ENCODE results near the gene LETMD1. TPM values are rescaled to one million over a fixed set of nuclear protein-coding genes. Genes with fewer than 3 reads are reported as not detected.
"Not testable (repeated sequence)": the region's sequence is repeated elsewhere in the genome, so short reads cannot be mapped to it uniquely, and the experiment has no call there.

The LETMD1 gene
- total and polyA plus RNA-seq, 5 experiments from 2014 or later = 30.1 to 91.2 (median 36.3) TPM

DNA sequence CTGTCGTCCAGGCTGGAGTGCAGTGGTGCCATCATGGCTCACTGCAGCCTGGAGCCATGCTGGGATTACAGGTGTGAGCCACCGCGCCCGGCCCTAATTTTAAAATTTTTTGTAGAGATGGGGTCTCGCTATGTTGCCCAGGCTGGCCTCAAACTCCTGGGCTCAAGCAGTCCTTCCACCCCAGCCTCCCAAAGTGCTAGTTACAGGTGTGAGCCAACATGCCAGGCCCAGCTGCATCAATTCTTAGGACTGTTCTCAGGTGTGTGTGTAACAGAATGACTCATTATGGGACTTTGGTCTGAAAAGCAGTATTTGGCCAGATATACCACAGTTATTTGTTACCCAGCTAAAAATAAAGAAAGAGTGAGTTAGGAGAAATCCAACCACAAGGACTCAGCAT is 17.4 kb downstream of the LETMD1 start:
- no peaks in the 10 kb centered on the region for H3K27me3 Mint-ChIP-seq
- no peak for ATAC-seq
- no peak overlapping the region for H3K4me3 Mint-ChIP-seq
- POLR2A ChIA-PET = no interaction called here
- H3K9me3 Mint-ChIP-seq = no peaks in the 10 kb centered on the region
- H3K36me3 Mint-ChIP-seq = peaks cover 0 to 81% (median 13%) of the 10 kb centered on the region in 3 donors
- H3K4me1 Mint-ChIP-seq = no peaks in the 10 kb centered on the region
- no peak for DNase-seq
- peak overlapping the region in 5 of 10 donors; percentile 20 to 48 (median 27) for H3K27ac Mint-ChIP-seq

- ATAC-seq = no peak
- H3K4me1 Mint-ChIP-seq = no peaks in the 10 kb centered on the region
- peak overlapping the region in 1 of 10 donors; percentile 44 for H3K27ac Mint-ChIP-seq
- POLR2A ChIA-PET = no interaction called here
- peaks cover 0 to 84% (median 17%) of the 10 kb centered on the region in 3 donors for H3K36me3 Mint-ChIP-seq
- H3K4me3 Mint-ChIP-seq = no peak overlapping the region
- no peaks in the 10 kb centered on the region for H3K27me3 Mint-ChIP-seq
- no peak for DNase-seq
- no peaks in the 10 kb centered on the region for H3K9me3 Mint-ChIP-seq
Observed at GRCh38 chr12:51067229-51067628, 19.1 kb downstream of the LETMD1 start.

DNA sequence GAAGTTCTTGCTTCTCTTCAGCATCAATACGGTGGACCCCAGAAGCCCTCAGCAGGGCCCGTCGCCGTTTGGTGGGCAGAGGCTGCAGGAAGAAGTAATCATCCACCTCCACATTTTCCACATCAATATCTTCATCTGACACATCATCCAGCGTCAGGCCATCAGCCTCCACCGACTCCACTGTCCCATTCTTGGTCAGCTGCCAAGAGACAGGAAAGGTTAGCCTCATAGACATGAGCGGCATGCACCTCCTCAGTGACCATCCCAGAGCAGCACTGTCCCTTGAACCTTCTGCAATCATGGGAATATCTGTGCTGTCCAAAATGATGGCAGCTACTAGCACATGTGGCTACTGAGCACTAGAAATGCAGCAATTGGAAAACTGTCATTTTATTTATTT is 19.6 kb downstream of the LETMD1 start:
- DNase-seq (no peak), ATAC-seq (no peak)
- Mint-ChIP-seq H3K4me1 (no peaks in the 10 kb centered on the region), H3K9me3 (no peaks in the 10 kb centered on the region), H3K36me3 (peaks cover 0 to 82% (median 19%) of the 10 kb centered on the region in 3 donors), H3K27ac (peak overlapping the region in 4 of 10 donors; percentile 9 to 56 (median 43)), H3K27me3 (no peaks in the 10 kb centered on the region), H3K4me3 (no peak overlapping the region)
- POLR2A ChIA-PET = no interaction called here

DNA sequence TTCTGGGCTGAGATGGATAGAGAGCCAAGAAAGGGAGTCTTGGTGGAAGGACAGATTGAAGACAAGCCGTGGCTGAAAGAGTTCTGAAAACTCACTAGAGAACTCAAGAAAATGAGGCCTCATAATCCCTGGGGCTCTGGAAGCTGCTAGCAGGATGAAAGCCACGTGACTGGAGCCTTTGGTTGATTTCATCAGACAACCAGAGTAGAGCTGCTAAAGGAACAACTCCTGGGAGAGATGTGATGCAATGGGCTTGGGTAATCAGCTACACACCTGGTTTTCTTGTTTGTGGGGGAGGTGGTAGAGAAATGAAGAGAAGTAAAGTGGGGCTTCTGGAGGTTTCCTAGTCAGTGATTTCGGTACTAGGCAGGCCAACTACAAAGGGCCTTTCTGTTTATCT is 21.9 kb downstream of the LETMD1 start:
- peaks cover 0 to 2% (median under 1%) of the 10 kb centered on the region in 4 donors for H3K4me1 Mint-ChIP-seq

DNA sequence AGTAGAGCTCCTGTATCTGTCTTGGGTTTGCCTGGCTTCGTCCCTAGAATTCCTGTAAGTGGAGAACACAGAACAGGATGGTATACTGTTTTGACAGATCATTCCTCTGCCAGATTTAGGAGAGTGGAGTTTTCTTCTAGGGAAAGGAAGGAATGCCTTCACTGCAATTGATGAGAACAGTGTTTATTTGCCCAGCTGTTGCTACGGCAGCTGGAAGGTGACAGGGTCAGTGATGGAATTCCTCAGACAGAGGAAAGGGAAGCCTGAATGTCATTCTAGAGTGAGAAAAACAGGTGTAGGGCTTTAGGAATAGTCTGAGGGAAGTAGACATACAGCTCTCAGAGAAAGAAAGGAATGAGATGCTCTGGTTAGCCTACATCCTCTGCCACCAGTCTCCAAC is 23.5 kb downstream of the LETMD1 start:
- ATAC-seq = no peak
- peak overlapping the region in 1 of 10 donors; percentile 61 for H3K27ac Mint-ChIP-seq
- peaks cover 0 to 73% (median 23%) of the 10 kb centered on the region in 3 donors for H3K36me3 Mint-ChIP-seq
- peaks cover 5 to 11% (median 8%) of the 10 kb centered on the region in 4 donors for H3K4me1 Mint-ChIP-seq
- DNase-seq = no peak
- H3K9me3 Mint-ChIP-seq = no peaks in the 10 kb centered on the region
- no peaks in the 10 kb centered on the region for H3K27me3 Mint-ChIP-seq
- no peak overlapping the region for H3K4me3 Mint-ChIP-seq
- POLR2A ChIA-PET = interaction anchor here (0.6 to 0.8 kb wide), 3 partner anchors 75 to 866 kb away, joined by 3 to 4 read pairs (median 3); no protein-coding TSS in a partner anchor

More for the DNA sequence above, 21.9 kb downstream of the LETMD1 start:
- no peak overlapping the region for H3K4me3 Mint-ChIP-seq
- no peaks in the 10 kb centered on the region for H3K9me3 Mint-ChIP-seq
- POLR2A ChIA-PET = no interaction called here
- DNase-seq (no peak), ATAC-seq (no peak)
- peak overlapping the region in 1 of 10 donors; percentile 19 for H3K27ac Mint-ChIP-seq
- no peaks in the 10 kb centered on the region for H3K27me3 Mint-ChIP-seq
- peaks cover 0 to 81% (median 25%) of the 10 kb centered on the region in 3 donors for H3K36me3 Mint-ChIP-seq

DNA sequence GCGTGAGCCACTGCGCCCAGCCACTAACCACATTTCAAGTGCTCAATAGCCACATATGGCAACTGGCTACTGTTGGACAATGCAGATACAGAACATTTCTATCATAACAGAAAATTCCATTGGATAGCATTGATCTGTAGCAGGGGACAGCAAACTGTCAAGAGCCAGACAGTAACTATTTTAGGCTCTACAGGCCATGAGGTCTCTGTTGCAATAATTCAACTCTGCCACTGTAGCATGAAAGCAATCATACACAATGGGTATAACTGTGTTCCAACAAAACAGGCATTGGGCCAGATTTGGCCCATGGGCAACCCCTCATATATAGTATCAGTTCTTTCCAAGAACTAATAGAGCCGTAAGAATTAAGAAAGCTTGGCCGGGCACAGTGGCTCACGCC is 27.3 kb downstream of the LETMD1 start:
- Mint-ChIP-seq H3K4me1 (peaks cover 10 to 36% (median 25%) of the 10 kb centered on the region in 4 donors), H3K36me3 (peaks cover 0 to 56% (median 14%) of the 10 kb centered on the region in 3 donors), H3K4me3 (no peak overlapping the region), H3K27me3 (no peaks in the 10 kb centered on the region), H3K9me3 (no peaks in the 10 kb centered on the region), H3K27ac (peak overlapping the region in 2 of 10 donors; percentile 57 to 62)
- no peak for DNase-seq
- no peak for ATAC-seq
- POLR2A ChIA-PET = interaction anchor here (0.6 kb wide), 1 partner anchor 18 kb away, joined by 3 read pairs; no protein-coding TSS in a partner anchor

- Mint-ChIP-seq H3K4me3 (no peak overlapping the region), H3K4me1 (peaks cover 11 to 41% (median 30%) of the 10 kb centered on the region in 4 donors), H3K27ac (peak overlapping the region in 7 of 10 donors; percentile 1 to 81 (median 49)), H3K36me3 (peaks cover 0 to 50% (median 12%) of the 10 kb centered on the region in 3 donors), H3K27me3 (no peaks in the 10 kb centered on the region), H3K9me3 (no peaks in the 10 kb centered on the region)
- DNase-seq (no peak), ATAC-seq (no peak)
- POLR2A ChIA-PET = interaction anchor here (0.6 to 0.7 kb wide), 4 partner anchors 8 to 1943 kb away, joined by 3 to 4 read pairs (median 4); no protein-coding TSS in a partner anchor
Observed at GRCh38 chr12:51076236-51076930, 28.3 kb downstream of the LETMD1 start.

DNA sequence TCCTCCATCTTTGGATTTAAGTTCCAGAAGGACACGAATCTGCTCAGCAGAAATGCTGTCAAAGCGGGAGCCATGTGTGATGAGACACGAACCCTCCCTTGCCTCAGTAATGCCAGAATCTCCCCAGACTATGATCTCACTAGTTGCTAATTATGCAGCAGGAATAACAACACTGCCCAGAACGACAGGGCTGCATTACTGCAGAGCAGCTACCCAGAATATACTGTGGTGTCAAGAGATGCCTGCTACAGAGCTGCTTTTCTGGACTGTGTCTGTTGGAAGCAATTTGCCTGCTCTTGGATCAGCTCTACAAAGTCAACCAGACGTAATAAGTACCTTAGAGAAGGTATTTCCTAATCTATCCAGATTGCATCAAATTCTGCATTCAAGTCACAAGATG is 29.8 kb downstream of the LETMD1 start:
- no peak for DNase-seq
- POLR2A ChIA-PET = interaction anchor here (0.5 kb wide), 1 partner anchor 265 kb away, joined by 3 read pairs; no protein-coding TSS in a partner anchor
- Mint-ChIP-seq H3K27me3 (no peaks in the 10 kb centered on the region), H3K36me3 (peaks cover 0 to 36% (median 7%) of the 10 kb centered on the region in 3 donors), H3K4me3 (no peak overlapping the region), H3K4me1 (peaks cover 21 to 56% (median 45%) of the 10 kb centered on the region in 4 donors), H3K27ac (peak overlapping the region in 1 of 10 donors; percentile 12), H3K9me3 (no peaks in the 10 kb centered on the region)
- ATAC-seq = no peak

GRCh38 chr12:51078346-51078745 is 30.2 kb downstream of the LETMD1 start:
- POLR2A ChIA-PET = interaction anchor here (0.5 kb wide), 1 partner anchor 265 kb away, joined by 3 read pairs; no protein-coding TSS in a partner anchor
- H3K27ac Mint-ChIP-seq, H3K9me3 Mint-ChIP-seq, H3K4me3 Mint-ChIP-seq, ATAC-seq, H3K27me3 Mint-ChIP-seq, DNase-seq: not testable (repeated sequence)
- Mint-ChIP-seq H3K36me3 (peaks cover 0 to 32% (median 6%) of the 10 kb centered on the region in 3 donors), H3K4me1 (peaks cover 21 to 57% (median 47%) of the 10 kb centered on the region in 4 donors)

DNA sequence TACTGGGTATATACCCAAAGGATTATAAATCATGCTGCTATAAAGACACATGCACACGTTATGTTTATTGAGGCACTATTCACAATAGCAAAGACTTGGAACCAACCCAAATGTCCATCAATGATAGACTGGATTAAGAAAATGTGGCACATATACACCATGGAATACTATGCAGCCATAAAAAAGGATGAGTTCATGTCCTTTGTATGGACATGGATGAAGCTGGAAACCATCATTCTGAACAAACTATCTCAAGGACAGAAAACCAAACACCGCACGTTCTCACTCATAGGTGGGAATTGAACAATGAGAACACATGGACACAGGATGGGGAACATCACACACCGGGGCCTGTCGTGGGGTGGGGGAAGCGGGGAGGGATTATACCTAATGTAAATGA is 30.7 kb downstream of the LETMD1 start:
- H3K9me3 Mint-ChIP-seq, ATAC-seq, H3K4me3 Mint-ChIP-seq, H3K27me3 Mint-ChIP-seq, POLR2A ChIA-PET, DNase-seq: not testable (repeated sequence)
- Mint-ChIP-seq H3K4me1 (peaks cover 21 to 62% (median 51%) of the 10 kb centered on the region in 4 donors), H3K36me3 (peaks cover 0 to 27% (median 2%) of the 10 kb centered on the region in 3 donors), H3K27ac (peak overlapping the region in 2 of 10 donors; percentile 43 to 62)

GRCh38 chr12:51080136-51080535 is 32.0 kb downstream of the LETMD1 start:
- no peak overlapping the region for H3K4me3 Mint-ChIP-seq
- H3K27ac Mint-ChIP-seq = peak overlapping the region in 2 of 10 donors; percentile 18 to 42
- DNase-seq (no peak), ATAC-seq (no peak)
- H3K36me3 Mint-ChIP-seq = peaks cover 0 to 21% (median 2%) of the 10 kb centered on the region in 3 donors
- H3K9me3 Mint-ChIP-seq = no peaks in the 10 kb centered on the region
- no peaks in the 10 kb centered on the region for H3K27me3 Mint-ChIP-seq
- peaks cover 23 to 61% (median 52%) of the 10 kb centered on the region in 4 donors for H3K4me1 Mint-ChIP-seq
- POLR2A ChIA-PET = no interaction called here

DNA sequence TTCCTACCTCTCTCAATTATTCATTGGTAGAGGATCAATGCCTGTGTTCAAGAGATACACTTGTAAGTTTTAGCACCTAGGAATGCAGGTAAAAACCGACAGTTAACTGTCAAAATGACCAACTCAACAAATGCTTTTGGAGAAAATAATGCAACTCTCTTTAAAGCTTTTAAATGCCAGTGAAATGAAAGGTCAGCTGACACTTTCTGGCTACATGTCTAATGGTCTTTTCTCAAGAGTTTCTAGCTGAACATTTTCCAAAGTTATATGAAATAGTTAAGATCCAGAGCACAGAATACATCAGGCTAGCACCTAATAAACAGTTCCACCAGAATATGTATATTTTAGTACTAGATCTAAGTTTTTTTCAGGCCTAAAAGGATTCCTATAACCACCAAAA is 33.3 kb downstream of the LETMD1 start:
- no peaks in the 10 kb centered on the region for H3K27me3 Mint-ChIP-seq
- peak overlapping the region; percentile 11 to 97 (median 94) for H3K4me3 Mint-ChIP-seq
- peaks cover 20 to 54% (median 49%) of the 10 kb centered on the region in 4 donors for H3K4me1 Mint-ChIP-seq
- POLR2A ChIA-PET = interaction anchor here (0.7 to 1.0 kb wide), 2 partner anchors 73 to 157 kb away, joined by 3 read pairs; partner anchors contain the start of gene DAZAP2
- no peaks in the 10 kb centered on the region for H3K9me3 Mint-ChIP-seq
- no peak for DNase-seq
- no peak for ATAC-seq
- peak overlapping the region in 2 of 10 donors; percentile 18 to 36 for H3K27ac Mint-ChIP-seq
- H3K36me3 Mint-ChIP-seq = peaks cover 0 to 15% (median 2%) of the 10 kb centered on the region in 3 donors
